Osteoblast (primary cell): ENCODE results near the gene GTF2H3. TPM values are rescaled to one million over a fixed set of nuclear protein-coding genes. Genes with fewer than 3 reads are reported as not detected.

Experiments
- DNase-seq: peaks from one replicate; pipeline ENCODE4 v3.0.0; 2011; ENCODE audit warnings: low spot score, mixed read lengths; ENCODE audit not compliant: insufficient read length; ENCODE audit errors: missing footprints
- H2AFZ ChIP-seq: 2 replicates; pipeline ENCODE4 v1.6.0; 2011; ENCODE audit warnings: mild to moderate bottlenecking, low read length
- H3K27ac ChIP-seq: 2 replicates; pipeline ENCODE4 v1.5.1; 2011; ENCODE audit warnings: mild to moderate bottlenecking, low read depth, low read length, moderate library complexity
- H3K27me3 ChIP-seq: 2 replicates; pipeline ENCODE4 v1.6.0; 2012; ENCODE audit warnings: mild to moderate bottlenecking, control low read depth, inconsistent platforms, low read length, moderate library complexity; ENCODE audit not compliant: insufficient read depth
- H3K36me3 ChIP-seq: 2 replicates; pipeline ENCODE4 v1.5.1; 2011; ENCODE audit warnings: mild to moderate bottlenecking, low read length, control low read depth, moderate library complexity; ENCODE audit not compliant: insufficient read depth
- H3K4me1 ChIP-seq: 2 replicates; pipeline ENCODE4 v1.5.1; 2011; ENCODE audit warnings: mild to moderate bottlenecking, low read length, control low read depth, moderate library complexity; ENCODE audit not compliant: insufficient read depth
- H3K4me2 ChIP-seq: 2 replicates; pipeline ENCODE4 v1.6.0; 2011; ENCODE audit warnings: mild to moderate bottlenecking, low read length; ENCODE audit not compliant: insufficient read depth
- H3K4me3 ChIP-seq: fragments of 200-600 bp; sonication (generic); 3 replicates; pipeline ENCODE4 v1.5.1; 2012; ENCODE audit warnings: mild to moderate bottlenecking, low read length, inconsistent platforms; ENCODE audit not compliant: insufficient read depth
- H3K79me2 ChIP-seq: 2 replicates; pipeline ENCODE4 v1.6.0; 2012; ENCODE audit warnings: mild to moderate bottlenecking, low read length, control low read depth, inconsistent platforms; ENCODE audit not compliant: insufficient read depth
- H3K9me3 ChIP-seq: 2 replicates; pipeline ENCODE4 v1.5.1; 2011; ENCODE audit warnings: low read depth, low read length, control low read depth
- H4K20me1 ChIP-seq: 2 replicates; pipeline ENCODE4 v1.6.0; 2012; ENCODE audit warnings: mild to moderate bottlenecking, low read length, control low read depth; ENCODE audit not compliant: insufficient read depth
- CTCF ChIP-seq: IDR thresholded peaks from 2 replicates; pipeline ENCODE4 v1.5.1; 2011; ENCODE audit warnings: mild to moderate bottlenecking, low read depth, low read length, moderate library complexity; ENCODE audit errors: extremely low read depth
- total RNA-seq: library from RNA; depleted of rRNA; stranded (reverse); fragments of >200 nt; gene quantifications from 2 replicates; pipeline ENCODE4 v1.2.3, GENCODE V29; 2012

The GTF2H3 gene
- total RNA-seq: 35.9 and 38.7 TPM in 2 replicates

DNA sequence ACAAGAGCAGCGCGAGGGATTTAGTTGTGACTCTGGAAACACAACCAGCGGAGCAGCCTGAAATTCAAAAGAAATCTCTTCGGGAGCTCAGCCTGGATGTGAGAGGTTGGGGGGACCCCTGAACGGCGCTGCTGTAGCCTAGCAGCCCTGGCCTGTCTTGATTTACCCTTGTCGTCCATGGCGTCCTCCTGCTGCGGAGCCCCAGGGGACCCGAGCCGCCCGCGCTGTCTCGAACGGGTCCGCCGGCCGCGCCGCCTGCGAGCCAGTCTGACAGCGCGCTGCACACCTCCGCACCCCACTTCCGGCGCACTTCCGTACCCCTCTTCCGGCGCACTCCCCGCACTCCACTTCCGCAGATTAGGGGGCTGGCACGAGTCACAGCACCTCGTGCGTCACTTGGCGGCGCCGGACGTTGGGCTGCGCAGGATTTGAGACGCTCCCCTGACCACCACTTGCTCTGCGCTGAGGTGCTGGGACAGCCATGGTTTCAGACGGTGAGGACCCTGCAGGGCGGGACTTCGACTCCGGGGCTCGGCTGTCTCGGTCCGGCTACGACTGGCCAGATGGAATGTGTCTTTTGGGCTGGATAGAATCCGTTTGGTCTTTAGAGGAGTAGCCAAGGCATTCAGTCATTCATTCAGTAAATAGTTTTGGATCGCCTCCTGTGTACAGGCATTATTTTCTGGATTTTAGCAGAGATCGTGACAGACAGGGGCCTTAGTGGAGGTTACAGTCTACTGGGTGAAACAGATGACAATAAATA is at the start of gene GTF2H3, which contains the start of gene EIF2B1:
GTF2H3 (plus strand) TSS at position 451 of the 763 bp plus-strand sequence; CDS start at position 482, 31 bp downstream.
EIF2B1 (minus strand) TSS at position 308 of the 763 bp plus-strand sequence; CDS start at position 179, 129 bp downstream.
- Histone ChIP-seq H3K36me3 (peaks cover 26% of the 10 kb centered on the region), H3K9me3 (no peaks in the 10 kb centered on the region), H3K27ac (peak within 1 kb of the TSS; percentile 95), H3K4me1 (peaks cover 15% of the 10 kb centered on the region), H2AFZ (peak within 1 kb of the TSS; percentile 99), H3K4me2 (peak within 1 kb of the TSS; percentile 98), H3K4me3 (peak within 1 kb of the TSS; percentile 98), H4K20me1 (no peaks in the 10 kb centered on the region), H3K27me3 (no peaks in the 10 kb centered on the region), H3K79me2 (peaks cover 53% of the 10 kb centered on the region)
- DNase-seq: peak; percentile 99
- TF ChIP-seq CTCF: no peak

DNA sequence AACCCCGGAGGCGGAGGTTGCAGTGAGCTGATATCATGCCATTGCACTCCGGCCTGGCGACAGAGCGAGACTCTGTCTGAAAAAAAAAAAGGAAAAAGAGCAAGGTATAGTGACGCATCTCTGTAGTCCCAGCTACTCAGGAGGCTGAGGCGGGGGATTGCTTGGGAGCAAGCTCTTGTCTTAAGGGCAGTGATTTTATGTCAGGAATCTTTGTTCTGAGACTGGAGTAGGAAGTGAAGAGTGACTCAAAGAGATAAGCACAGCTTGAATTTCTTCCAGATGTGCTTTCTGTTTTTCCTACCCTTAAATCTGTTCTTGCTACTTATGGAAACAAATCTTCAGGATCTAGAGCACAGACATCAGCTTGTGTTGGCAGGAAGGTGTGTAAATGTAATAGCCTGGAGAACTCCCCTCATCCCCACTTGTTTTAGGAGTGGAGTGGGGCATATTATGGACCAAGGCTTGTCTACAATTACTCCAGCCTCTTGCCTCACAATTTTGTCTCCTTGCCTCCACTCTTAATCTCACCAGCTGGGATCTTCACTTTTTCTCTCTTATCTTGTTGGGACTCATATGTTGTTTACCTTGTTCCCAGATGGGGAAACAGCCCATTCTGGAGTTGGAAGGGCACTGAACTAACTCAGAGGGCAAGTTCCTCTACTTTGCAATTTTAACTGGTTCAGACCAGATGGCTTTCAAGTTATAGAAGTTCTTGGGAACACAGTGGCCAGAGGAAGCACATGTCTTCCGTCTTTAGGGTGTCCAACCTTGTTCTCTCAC is 41.7 kb upstream of the GTF2H3 start:
- no peak overlapping the region for H3K4me3 ChIP-seq
- TF ChIP-seq CTCF: no peak
- peak; percentile 89 for DNase-seq
- no peaks in the 10 kb centered on the region for H3K9me3 ChIP-seq
- H3K4me1 ChIP-seq: peaks cover 32% of the 10 kb centered on the region
- peaks cover 94% of the 10 kb centered on the region for H3K79me2 ChIP-seq
- peaks cover 91% of the 10 kb centered on the region for H3K36me3 ChIP-seq
- H3K27ac ChIP-seq: peak overlapping the region; percentile 61
- H3K27me3 ChIP-seq: no peaks in the 10 kb centered on the region
- no peak overlapping the region for H2AFZ ChIP-seq
- H3K4me2 ChIP-seq: no peak overlapping the region
- peaks cover 69% of the 10 kb centered on the region for H4K20me1 ChIP-seq

DNA sequence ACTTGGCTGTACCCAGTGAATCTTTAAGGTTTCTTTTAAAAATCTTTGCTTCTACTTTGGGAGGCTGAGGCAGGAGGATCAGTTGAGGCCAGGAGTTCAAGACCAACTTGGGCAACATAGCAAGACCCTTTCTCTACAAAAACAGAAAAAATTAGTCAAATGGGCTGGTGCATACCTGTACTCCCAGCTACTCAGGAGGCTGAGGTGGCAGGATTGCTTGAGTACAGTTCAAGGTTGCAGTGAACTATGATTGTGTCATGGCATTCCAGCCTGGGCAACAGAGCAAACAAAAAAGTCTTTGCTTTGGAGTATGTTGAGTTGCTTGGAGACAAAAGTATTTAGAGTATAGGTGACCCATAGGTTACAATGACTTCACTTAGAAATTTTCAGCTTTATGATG is 37.9 kb upstream of the GTF2H3 start:
- TF ChIP-seq CTCF: no peak
- Histone ChIP-seq H4K20me1 (peaks cover 39% of the 10 kb centered on the region), H2AFZ (no peak overlapping the region), H3K27me3 (no peaks in the 10 kb centered on the region), H3K9me3 (no peaks in the 10 kb centered on the region), H3K4me2 (no peak overlapping the region), H3K27ac (no peak overlapping the region), H3K4me1 (peaks cover 13% of the 10 kb centered on the region), H3K79me2 (peaks cover 69% of the 10 kb centered on the region), H3K4me3 (no peak overlapping the region), H3K36me3 (peaks cover 73% of the 10 kb centered on the region)
- DNase-seq: no peak

DNA sequence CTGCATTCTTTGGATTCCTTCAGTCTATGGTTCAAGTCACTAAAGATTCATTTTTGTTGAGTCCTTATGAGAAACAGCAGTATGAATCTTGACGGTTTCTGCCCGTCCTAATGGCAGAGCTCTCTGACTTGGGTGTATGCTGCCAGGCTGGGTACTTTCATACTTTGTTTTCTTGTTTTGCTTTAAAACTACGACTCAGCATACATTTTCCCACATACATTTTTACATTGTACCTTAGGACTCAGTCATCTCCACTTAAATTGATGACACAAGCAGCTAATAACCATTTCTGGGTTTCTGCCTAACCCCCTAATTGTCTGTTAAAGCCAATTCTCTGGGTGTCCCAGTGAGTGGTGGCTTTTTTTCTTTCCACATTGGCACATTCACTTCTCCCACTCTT is 36.5 kb upstream of the GTF2H3 start:
- DNase-seq: no peak
- Histone ChIP-seq H3K27ac (no peak overlapping the region), H3K4me3 (no peak overlapping the region), H3K4me1 (peaks cover 5% of the 10 kb centered on the region), H3K4me2 (no peak overlapping the region), H3K36me3 (peaks cover 61% of the 10 kb centered on the region), H4K20me1 (peaks cover 28% of the 10 kb centered on the region), H2AFZ (no peak overlapping the region), H3K79me2 (peaks cover 68% of the 10 kb centered on the region), H3K27me3 (no peaks in the 10 kb centered on the region), H3K9me3 (no peaks in the 10 kb centered on the region)
- no peak for TF ChIP-seq CTCF
